NCI-H2196 treated with DMSO at 0.1 percent for 48 hours (cell line): ENCODE results near the gene SAE1.

ENCODE experiments used
- DNase-seq: peaks from one replicate; lab custom pipeline; 2025; ENCODE audit not compliant: unreplicated experiment; lab: John Stamatoyannopoulos, UW

Gene SAE1

GRCh38 chr19:47105874-47106273 is 24.8 kb upstream of the SAE1 start:
- no peak for DNase-seq

DNA sequence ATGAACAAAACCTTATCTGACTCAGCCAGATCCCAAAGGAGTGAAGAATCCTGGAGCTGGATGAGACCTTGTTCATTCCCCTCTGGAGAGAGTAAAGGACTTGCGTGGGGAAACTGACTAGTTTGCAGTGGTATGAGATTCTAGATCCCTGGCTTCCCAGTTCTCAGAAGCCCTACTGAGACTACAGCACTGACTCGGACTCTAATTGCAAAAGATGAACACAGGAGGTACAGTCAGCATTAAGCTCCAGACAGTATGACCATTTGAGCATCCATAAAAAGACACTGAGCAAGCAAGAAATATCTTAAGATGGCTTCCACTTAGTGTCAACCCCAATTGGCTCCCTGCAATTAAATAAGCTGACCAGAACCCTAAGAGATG is 23.8 kb upstream of the SAE1 start:
- DNase-seq: no peak

DNA sequence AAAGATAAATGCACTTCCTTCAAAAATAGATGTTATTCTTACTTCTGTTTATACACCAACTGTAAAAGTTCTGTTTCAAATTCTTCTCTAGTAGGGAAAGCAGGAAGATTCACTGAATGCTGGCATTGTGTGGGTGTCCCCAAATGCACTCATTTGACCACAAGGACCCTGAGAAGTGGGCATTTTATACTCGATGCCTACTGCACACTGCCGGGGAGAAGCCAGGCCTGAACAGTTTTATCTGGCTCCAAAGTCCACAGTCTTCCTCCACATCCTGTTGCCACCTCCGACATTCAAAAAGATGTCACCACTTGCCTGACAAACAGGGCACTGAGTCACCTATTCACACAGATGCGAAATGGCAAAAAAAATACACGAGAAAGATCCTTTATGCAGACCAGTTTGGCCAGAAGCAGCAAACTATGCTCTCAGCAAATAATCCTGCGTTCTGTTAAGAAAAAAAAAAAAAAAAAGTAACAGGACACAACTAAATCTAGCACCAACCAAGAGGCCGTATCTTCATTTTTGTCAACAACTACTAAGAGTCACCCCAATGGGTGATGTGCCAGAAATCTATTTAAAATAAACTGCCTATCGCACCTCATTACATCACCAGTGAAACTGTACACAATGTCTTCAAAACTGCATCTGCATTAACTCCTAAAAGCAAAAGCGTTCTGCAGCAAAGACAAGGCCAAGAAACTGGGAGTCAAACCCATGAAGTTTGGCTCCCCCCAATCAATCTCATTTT is 23.3 kb upstream of the SAE1 start:
- DNase-seq: no peak

- DNase-seq: no peak
These were observed 22.5 kb upstream of the SAE1 start for GRCh38 chr19:47107953-47108746.

DNA sequence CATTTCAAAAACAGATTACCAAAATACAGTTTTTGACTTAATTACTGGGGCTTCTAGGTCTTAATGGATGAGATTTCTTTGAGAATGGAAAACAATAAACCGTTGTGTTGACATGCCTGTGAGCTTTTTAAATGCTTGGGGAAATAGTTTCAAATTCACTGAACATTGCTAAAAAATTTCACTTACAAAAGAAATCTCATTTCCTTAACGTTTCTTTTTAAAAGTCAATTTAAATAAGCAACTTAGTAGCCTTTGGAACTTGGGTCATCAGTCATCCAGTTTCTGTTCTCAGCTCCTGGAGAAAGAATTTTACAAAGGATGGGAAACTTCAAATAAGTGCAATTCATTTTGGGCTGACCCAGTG is 21.5 kb upstream of the SAE1 start:
- DNase-seq: no peak

- no peak for DNase-seq
These were observed 20.9 kb upstream of the SAE1 start for GRCh38 chr19:47109541-47110375.

DNA sequence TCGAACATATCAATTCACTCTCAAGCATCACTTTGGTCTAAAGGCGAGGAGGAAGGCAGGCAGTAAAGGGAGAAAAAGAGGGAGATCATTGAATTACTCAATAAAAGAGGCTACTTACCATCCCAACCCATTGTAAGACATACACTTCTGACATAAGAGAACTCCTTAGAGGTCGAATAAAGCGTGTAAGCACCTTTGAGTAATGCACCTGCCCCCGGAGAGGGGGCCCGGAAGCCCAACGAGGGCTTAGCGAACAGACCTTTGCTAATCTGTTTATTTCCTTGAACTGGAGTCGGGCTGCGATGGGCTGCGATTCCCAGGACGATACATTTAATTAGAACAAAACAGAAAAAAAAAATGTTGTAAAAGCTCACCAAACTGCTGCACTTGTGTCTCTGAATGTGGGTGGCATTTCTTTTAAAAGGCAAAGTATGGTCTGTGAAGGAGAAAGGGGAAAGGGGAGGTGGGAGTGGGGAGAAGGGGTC is 20.1 kb upstream of the SAE1 start:
- DNase-seq: no peak

DNA sequence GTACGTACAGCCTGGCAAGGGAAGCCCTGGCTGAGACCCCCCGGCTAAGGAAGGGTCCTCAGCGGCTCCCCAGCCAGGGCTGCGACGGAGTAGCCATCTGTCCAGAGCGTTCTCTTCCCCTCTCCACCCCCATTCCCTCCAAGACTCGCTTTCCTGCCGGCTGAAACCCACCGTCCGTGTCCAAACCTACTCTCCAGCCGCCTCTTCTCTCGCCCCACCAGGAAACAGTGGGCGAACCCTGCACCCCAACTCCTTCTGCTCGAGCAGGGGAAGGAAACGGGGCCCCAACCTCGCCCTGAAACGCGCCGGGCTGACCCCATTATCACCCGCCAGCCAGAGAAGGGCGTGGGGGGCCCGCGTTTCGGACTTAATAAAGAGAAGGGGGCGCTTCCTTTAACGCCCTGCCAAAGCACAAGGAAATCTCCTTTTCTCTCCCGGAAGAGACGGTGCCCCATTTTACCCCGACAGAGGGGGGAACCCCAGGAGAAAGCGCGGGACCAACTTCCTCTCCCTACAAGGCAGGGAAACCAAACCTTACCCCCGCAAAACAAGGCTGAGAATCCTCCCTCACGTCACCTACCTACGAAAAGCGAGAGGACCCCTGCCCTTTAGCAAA is 19.5 kb upstream of the SAE1 start:
- DNase-seq: no peak

DNA sequence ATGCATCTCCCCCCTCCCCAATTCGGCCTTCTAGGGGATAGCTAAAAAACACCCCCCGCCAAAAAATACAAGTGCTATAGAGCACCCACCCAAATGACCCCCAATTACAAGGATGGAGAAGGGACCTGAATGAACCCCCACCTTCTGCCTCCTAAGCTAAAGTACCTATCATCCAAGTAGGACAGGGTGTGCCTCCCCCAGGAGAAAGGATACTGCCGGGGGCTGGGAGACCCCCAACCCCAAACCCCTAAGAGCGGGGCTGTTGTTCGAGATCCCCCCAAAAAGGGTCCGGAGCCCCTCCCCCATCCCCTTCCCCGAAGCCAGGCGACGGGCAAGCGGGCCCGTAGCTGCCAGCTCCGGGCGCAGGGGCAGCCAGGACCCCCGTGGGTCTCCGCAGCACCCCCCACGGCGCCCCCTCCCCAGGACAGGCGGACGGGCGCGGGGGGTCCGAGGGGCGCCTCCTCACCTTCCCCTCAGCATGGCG is 18.9 kb upstream of the SAE1 start:
- no peak for DNase-seq

DNA sequence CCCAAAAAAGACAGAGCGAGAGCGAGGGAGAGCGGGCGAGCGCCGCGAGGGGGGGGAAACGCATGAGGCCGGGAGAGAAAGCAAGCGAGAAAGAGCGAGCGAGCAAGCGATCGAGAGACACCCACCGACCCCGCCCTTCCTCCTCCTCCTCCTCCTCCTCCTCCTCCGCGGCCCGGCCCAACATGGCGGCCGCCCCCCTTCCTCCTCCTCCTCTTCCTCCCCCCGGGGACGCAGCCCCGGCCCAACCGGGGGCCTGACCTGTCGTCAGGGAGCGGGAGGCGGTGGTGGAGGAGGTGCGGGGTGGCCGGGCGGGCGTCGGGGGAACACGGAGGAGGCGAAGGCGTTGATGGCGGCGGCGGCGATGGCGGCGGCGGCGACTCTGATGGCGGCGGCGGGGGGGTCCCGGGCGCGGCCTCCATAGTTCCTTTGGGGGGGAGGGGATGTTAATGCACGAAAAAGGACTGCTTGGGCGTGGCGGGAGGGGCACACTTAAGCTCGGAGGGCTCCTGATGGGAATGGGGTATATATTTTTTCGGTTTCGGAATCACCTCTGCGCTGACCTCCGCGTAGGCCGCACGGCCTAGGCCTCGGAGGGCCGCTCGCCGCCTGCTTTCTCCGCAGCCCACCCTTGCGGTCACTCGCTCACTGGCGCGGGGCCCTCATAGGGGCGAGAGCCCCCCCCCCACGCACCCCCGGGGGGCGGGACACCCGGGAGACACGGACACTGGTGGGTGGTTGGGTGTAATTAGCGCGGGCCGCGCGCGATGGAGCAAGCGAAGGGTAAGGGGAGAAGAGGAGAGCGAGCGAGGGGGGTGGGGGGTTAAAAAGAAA is 18.3 kb upstream of the SAE1 start:
- DNase-seq: peak; percentile 74

DNA sequence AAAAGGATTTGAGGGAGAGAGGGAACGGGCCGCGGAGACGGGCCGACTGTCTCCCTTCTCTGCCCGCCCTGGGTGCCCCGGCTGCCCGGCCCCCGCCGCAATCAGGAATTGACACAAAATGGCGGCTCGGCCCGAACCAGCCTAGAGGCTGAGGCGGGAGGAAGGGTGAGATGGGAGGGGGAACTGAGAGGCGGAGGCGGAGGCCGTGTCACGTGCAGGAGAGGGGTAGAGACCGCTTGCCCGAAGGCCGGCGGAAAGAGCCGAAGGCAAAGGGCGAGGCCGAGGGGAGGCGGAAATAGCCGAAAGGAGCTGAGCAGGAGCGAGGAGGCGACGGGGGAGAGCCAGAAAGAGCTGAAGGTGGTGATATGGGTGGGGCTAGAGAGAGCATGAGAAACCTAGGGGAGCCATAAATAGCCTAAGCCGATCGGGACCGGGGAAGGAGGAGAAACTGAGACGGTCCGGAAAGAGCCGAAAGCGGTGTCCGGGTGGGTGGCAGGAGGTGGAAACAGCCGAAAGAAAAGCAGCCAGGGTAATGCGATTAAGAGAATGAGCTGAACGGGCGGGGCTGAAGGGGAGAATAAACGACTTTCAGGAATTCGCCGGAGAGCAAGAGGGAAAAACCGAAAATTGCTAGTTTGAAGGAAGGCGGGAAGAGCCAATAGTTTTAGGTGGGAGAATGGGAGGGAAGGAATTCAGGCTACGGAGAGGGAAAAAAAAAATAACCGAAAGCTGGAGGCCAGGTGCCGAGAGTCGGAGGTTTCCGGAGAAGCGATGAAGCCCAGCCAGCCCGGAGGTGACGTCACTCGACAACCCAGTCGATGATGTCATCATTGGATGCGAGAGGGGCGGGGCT is 17.4 kb upstream of the SAE1 start, which contains the start of gene ZC3H4:
ZC3H4 (minus strand) TSS at position 780 of the 853 bp plus-strand sequence. CDS start 1,192 bp downstream, outside the sequence.
- DNase-seq: peak; percentile 100

GRCh38 chr19:47113850-47114651 is 16.6 kb upstream of the SAE1 start:
- DNase-seq: no peak

- DNase-seq: no peak
These were observed 10.1 kb upstream of the SAE1 start for GRCh38 chr19:47120470-47121067.

GRCh38 chr19:47122359-47123335 is 8.0 kb upstream of the SAE1 start:
- no peak for DNase-seq

GRCh38 chr19:47123406-47123805 is 7.2 kb upstream of the SAE1 start:
- DNase-seq: no peak

DNA sequence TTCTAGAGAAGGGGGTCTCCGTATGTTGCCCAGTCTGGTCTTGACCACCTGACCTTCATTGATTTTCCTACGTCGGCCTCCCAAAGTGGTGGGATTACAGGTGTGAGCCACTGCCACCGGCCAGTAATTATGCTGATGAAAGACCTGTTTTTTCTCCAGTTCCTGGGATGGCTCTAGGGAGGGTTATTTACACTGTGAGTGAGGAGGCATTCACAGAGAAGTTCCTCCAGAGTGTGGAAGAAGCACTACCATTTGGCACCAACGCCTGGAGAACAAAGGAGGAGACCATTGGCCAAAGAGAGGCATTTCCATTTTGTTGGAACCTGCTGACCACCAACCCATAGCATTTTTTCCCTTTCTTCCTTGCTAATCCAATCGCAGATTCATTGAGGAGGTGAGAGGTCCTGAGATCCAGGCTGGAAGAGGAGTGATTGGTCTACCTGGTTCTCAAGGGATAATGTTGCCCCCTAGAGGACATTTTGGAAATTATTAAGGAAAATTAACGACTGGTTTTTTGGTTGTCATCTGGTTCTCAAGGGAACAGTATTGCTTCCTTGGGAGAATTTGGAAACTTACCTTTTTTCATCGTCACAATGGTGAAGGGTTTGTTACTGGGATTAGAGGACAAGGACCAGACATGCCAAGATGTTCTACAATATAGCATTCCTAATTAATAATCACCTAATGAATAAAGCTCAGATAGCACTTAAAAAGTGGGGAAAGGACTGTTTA is 5.5 kb upstream of the SAE1 start:
- DNase-seq: peak; percentile 86
